Measurements from ENCODE around the gene RGS10.

The RGS10 gene

GRCh38 chr10:119453313-119453712, 89.2 kb downstream of the RGS10 start:
- H3K27ac ChIP-seq, result no peak overlapping the region
- TF ChIP-seq CTCF (IDR thresholded peaks at IDR 0.05) (no peak), ZFX (IDR thresholded peaks at IDR 0.05; ENCODE audit: borderline replicate concordance) (no peak)

- H3K27ac ChIP-seq, result no peak overlapping the region
- TF ChIP-seq ZFX (IDR thresholded peaks at IDR 0.05; ENCODE audit: borderline replicate concordance) (no peak), CTCF (IDR thresholded peaks at IDR 0.05) (no peak)
Observed at GRCh38 chr10:119452396-119452795, 90.1 kb downstream of the RGS10 start.

DNA sequence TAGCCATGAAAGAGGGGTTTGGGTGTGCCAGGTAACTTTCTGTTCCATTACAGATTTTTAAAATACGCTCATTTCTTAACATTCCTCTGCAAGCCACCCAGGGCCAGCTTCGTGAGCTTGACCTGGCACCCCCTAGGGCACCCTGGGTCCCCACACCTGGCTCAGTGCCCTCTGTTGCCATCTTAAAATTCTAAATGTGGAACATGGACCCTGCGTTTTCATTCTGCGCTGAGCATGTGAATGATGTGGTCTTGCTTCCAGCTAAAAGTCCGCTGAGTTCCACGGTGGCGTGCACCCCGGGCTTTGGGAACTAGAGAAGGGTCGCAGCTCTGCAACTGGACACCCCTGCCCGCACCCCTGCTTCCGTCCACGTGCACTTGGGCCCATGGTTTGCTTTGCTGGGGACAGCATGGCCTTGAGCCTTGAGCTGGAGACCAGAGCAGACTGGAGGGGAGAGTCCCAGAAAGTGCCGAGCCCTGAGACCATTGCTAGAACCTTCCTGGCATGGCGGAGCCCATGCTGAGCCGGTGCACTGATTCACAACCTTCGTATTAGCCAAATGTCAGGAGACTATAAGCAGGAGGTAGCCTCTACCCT, 91.1 kb downstream of the RGS10 start:
- TF ChIP-seq CTCF (IDR thresholded peaks at IDR 0.05), result no peak
- TF ChIP-seq ZFX (IDR thresholded peaks at IDR 0.05; ENCODE audit: borderline replicate concordance), result no peak
- H3K27ac ChIP-seq, result no peak overlapping the region

DNA sequence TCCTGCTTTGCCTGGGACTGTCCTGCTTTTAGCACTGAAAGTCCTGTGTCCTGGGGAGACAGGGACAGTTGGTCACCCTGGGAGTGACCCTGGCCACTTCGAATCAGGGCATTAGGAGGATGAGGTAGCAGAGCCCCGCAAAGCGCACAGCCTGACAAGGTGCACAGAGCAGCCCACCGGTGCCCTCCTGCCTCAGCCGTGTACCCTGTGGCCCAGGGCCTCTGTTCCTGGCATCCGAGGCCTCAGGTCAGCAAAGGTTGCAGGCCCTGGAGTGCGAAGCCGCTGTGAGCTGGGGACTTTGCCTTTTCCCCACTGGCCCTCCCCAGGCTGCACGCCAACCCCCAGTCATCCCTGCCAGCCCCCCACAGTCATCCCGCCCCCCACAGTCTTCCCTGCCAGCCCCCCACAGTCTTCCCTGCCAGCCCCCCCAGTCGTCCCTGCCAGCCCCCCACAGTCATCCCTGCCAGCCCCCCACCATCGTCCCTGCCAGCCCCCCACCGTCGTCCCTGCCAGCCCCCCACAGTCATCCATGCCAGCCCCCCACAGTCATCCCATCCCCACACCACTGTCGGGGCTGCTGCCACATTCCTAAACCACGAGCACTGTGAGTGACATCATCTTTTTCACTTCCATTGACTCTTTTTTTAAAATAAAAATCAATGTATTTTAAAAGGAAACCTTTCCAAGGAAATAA, 91.8 kb downstream of the RGS10 start:
- TF ChIP-seq CTCF (IDR thresholded peaks at IDR 0.05), result no peak
- no peak for TF ChIP-seq ZFX (IDR thresholded peaks at IDR 0.05; ENCODE audit: borderline replicate concordance)
- no peak overlapping the region for H3K27ac ChIP-seq
